Left ventricle myocardium inferior (tissue), 1 donor: ENCODE results near the gene KHNYN. TPM values are rescaled to one million over a fixed set of nuclear protein-coding genes. Genes with fewer than 3 reads are reported as not detected.

Experiments
- DNase-seq: peaks from one replicate; pipeline ENCODE4 v3.0.0-alpha.2; 2020
- H3K27ac ChIP-seq: fragments of 200-600 bp; replicated peaks from 2 replicates; pipeline ENCODE4 v1.8.0; 2021
- H3K27me3 ChIP-seq: fragments of 200-600 bp; 2 replicates; pipeline ENCODE4 v1.8.0; 2021; ENCODE audit warnings: low read depth
- H3K36me3 ChIP-seq: fragments of 200-600 bp; 2 replicates; pipeline ENCODE4 v1.8.0; 2021
- H3K4me1 ChIP-seq: fragments of 200-600 bp; 2 replicates; pipeline ENCODE4 v1.8.0; 2021
- H3K4me3 ChIP-seq: fragments of 200-600 bp; 2 replicates; pipeline ENCODE4 v1.8.0; 2021; ENCODE audit warnings: mild to moderate bottlenecking, moderate library complexity
- H3K9me3 ChIP-seq: fragments of 200-600 bp; replicated peaks from 2 replicates; pipeline ENCODE4 v1.8.0; 2021
- intact Hi-C: fragments of 100-400 bp; cut with micrococcal nuclease; formaldehyde crosslinking; loops from one replicate; pipeline ENCODE4 v1.11.0; 2022
- long read RNA-seq: library from polyadenylated mRNA; unstranded; transcript quantifications from one replicate; pipeline ENCODE4 v2.0.0, GENCODE V29; 2021
- total RNA-seq: library from RNA; stranded (reverse); fragmentation: NEBNext Ultra II Directional; extraction: Animal tissue kit (Norgen Biotek cat#: 25700); gene quantifications from one replicate; pipeline ENCODE4 v1.2.1, GENCODE V29; 2021
- TF ChIP-seq, protein P1 (sequence below): fragments of 200-600 bp; IDR thresholded peaks from 2 replicates; pipeline ENCODE4 v1.8.0; 2021; ENCODE audit warnings: antibody characterized with exemption, mild to moderate bottlenecking, borderline replicate concordance
- donor health status: DM: no; HTN: yes; CAD: no; lungs with severe emphysema.

Gene KHNYN
- total RNA-seq, result 20.5 TPM
- long read RNA-seq, transcript KHNYN-202 (8 exons, 3,359 nt), result major isoform, 16 of 39 reads
- long read RNA-seq, partial matches to known transcripts, result 17 of 39 reads
- long read RNA-seq, other reads (novel, unspliced or antisense), result 3 of 39 reads

DNA sequence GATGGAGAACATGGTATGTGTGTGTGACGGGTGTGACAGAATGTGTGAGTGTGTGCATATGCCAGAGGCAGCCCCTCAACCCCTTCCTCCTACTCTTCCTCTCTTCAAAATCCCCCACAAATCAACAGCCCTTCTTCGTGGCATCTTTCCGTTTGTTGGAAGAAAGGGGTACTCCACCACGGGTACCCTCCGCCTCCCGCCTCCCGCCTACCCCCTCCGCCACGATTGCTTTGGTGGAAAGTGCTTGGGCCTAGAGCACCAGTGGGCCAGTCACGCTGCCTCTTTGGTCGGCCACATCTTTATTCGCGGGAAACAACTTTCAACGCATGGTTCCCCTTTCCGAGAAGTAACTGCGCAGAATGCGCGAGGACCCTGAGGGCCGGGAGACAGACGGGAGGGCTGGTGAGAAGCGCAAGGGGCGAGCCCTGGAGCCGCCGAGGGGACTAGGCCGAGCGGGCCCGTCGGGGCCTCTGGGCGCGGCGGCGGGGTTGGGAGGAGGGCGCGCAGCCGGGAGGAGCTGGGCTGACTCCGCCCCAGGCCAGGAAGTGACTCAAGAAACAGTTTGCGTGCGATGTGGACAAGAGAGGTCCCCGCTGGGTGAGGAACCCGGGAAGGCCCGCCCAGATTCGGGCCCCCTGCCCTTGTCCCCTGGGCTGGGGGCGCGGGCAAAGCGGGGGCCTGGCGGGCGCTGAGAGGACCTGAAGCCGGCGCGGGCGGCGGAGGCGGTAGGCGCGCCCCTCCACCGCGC lies at the start of gene KHNYN, which contains the start of gene CBLN3:
TSS of gene KHNYN (plus strand) at position 560 of the 748 bp plus-strand sequence. CDS start 777 bp downstream, outside the sequence.
TSS of gene CBLN3 (minus strand) at position 274 of the 748 bp plus-strand sequence. CDS start 614 bp downstream, outside the sequence.
- DNase-seq, result peak; percentile 93
- peaks cover 19% of the 10 kb centered on the region for H3K36me3 ChIP-seq
- H3K27me3 ChIP-seq, result no peaks in the 10 kb centered on the region
- peaks cover 70% of the 10 kb centered on the region for H3K4me1 ChIP-seq
- no peaks in the 10 kb centered on the region for H3K9me3 ChIP-seq
- TF ChIP-seq, protein P1, sequence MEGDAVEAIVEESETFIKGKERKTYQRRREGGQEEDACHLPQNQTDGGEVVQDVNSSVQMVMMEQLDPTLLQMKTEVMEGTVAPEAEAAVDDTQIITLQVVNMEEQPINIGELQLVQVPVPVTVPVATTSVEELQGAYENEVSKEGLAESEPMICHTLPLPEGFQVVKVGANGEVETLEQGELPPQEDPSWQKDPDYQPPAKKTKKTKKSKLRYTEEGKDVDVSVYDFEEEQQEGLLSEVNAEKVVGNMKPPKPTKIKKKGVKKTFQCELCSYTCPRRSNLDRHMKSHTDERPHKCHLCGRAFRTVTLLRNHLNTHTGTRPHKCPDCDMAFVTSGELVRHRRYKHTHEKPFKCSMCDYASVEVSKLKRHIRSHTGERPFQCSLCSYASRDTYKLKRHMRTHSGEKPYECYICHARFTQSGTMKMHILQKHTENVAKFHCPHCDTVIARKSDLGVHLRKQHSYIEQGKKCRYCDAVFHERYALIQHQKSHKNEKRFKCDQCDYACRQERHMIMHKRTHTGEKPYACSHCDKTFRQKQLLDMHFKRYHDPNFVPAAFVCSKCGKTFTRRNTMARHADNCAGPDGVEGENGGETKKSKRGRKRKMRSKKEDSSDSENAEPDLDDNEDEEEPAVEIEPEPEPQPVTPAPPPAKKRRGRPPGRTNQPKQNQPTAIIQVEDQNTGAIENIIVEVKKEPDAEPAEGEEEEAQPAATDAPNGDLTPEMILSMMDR, result no peak
- H3K4me3 ChIP-seq, result peak within 1 kb of the TSS; percentile 81
- peak within 1 kb of the TSS; percentile 96 for H3K27ac ChIP-seq
- intact Hi-C loops, result loop anchor here (5.0 kb wide), 1 partner anchor 62 kb away; the partner anchor contains the start of gene NFATC4

DNA sequence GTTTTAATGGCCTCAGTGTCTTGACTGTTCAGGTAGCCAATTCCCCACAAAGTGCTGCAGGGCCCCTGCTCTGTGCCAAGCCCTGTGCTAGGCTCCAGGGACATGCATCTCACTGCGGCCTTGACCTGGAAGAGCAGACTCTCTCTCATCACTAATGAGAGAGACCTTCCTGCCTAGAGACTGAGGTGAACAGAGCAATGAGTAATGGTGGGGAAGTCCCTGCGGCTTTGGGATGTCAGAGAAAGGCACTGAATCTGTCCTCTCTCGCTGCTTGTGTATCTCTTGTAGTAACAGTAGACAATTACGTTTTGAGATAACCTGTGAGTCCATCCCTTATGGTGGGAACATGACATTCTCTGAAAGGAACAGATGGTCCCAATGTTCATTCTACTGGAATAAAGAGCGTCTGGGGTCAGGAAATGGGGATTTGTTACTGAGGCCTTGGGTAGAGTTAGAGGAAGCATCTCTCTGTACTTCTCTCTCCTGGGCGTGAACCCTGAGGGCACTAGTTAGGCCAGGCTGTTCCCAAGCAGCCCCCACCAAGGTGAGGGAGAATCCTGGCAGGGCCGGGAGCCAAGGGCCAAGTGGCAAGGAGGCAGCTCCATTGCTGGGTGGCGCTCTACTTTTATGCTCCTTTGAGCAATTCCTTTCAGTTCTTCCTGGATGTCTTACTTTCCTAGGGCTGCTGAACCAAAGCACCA lies 48.2 kb upstream of the KHNYN start:
- Histone ChIP-seq H3K9me3 (no peaks in the 10 kb centered on the region), H3K27ac (no peak overlapping the region), H3K4me3 (no peak overlapping the region), H3K27me3 (no peaks in the 10 kb centered on the region), H3K36me3 (no peaks in the 10 kb centered on the region), H3K4me1 (peaks cover 16% of the 10 kb centered on the region)
- DNase-seq, result no peak
- TF ChIP-seq, protein P1, result no peak
- intact Hi-C loops, result no loop called here

DNA sequence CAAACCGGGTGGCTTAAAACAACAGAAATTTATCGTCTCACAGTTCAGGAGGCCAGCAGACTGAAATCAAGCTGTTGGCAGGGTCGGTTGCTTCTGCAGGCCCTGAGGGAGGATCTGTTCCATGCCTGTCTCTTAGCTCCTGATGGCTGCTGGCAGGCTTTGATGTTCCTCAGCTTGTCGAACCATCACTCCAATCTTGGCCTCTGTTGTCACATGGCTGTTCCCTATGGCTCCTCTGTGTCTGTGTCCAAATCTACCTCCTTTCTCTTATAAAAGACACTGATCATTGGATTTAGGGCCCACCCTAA lies 47.7 kb upstream of the KHNYN start:
- H3K4me1 ChIP-seq, result peaks cover 11% of the 10 kb centered on the region
- DNase-seq, result no peak
- peaks cover 1% of the 10 kb centered on the region for H3K27me3 ChIP-seq
- no peaks in the 10 kb centered on the region for H3K36me3 ChIP-seq
- H3K27ac ChIP-seq, result no peak overlapping the region
- intact Hi-C loops, result no loop called here
- H3K9me3 ChIP-seq, result no peaks in the 10 kb centered on the region
- TF ChIP-seq, protein P1, result no peak
- H3K4me3 ChIP-seq, result no peak overlapping the region

DNA sequence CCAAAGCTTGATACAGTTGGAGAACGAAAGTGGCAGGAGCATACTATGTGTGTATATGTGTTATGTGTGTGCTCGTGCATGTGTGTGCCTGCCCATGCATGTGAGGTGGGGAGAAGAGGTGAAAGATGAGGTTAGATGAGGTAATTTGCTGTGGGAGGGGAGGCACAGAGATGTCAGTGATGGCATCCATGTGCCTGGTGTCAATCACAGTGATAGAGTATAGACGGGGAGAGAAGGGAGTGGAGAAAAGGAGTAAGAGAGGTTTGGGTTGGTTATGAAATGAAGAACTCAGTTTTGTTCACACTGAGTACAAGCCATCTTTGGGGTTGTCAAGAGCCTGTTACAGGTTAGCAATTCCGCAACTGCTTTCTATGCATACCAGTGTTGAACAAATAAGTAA lies 45.6 kb upstream of the KHNYN start:
- H3K9me3 ChIP-seq, result no peaks in the 10 kb centered on the region
- intact Hi-C loops, result no loop called here
- TF ChIP-seq, protein P1, result no peak
- H3K27ac ChIP-seq, result no peak overlapping the region
- no peaks in the 10 kb centered on the region for H3K36me3 ChIP-seq
- DNase-seq, result no peak
- H3K4me3 ChIP-seq, result no peak overlapping the region
- H3K27me3 ChIP-seq, result peaks cover 4% of the 10 kb centered on the region
- peaks cover 10% of the 10 kb centered on the region for H3K4me1 ChIP-seq

DNA sequence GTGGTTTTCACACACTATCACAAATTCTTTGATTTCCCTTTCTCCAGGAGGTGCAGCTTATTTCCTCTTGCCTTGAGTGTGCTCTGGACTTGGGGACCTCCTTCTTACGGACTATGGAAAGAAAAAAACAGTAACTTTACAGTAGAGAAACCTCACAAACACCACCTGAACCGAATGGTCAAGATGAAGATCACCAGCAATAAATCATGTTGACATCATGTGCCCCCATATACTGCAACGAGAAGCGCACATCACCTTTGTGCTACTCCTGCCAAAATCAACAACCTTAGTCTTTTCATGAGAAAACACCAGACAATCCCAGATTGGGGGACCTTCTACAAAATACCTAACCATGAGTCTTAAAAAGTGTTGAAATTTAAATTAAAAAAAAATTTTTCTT lies 44.2 kb upstream of the KHNYN start:
- intact Hi-C loops, result no loop called here
- H3K36me3 ChIP-seq, result no peaks in the 10 kb centered on the region
- DNase-seq, result no peak
- H3K4me3 ChIP-seq, result no peak overlapping the region
- H3K9me3 ChIP-seq, result no peaks in the 10 kb centered on the region
- H3K27me3 ChIP-seq, result peaks cover 4% of the 10 kb centered on the region
- peaks cover 15% of the 10 kb centered on the region for H3K4me1 ChIP-seq
- H3K27ac ChIP-seq, result no peak overlapping the region
- TF ChIP-seq, protein P1, result no peak
